GM21737 (cell line): Measurements from ENCODE around the gene LCE2A.

Experiments used
- ATAC-seq: cut with Tn5 transposase; IDR thresholded peaks from one replicate; pipeline ENCODE4 v1.9.1; 2021; ENCODE audit warnings: mild to moderate bottlenecking, moderate library complexity; ENCODE audit not compliant: unreplicated experiment

LCE2A gene

GRCh38 chr1:152741656-152742055, 43.5 kb downstream of the LCE2A start:
- ATAC-seq = no peak

GRCh38 chr1:152743371-152744145, 45.4 kb downstream of the LCE2A start:
- no peak for ATAC-seq

- no peak for ATAC-seq
Observed at GRCh38 chr1:152745289-152745704, 47.2 kb downstream of the LCE2A start.

- ATAC-seq = no peak
Observed at GRCh38 chr1:152745765-152746444, 47.8 kb downstream of the LCE2A start.

- no peak for ATAC-seq
Observed at GRCh38 chr1:152747831-152748230, 49.7 kb downstream of the LCE2A start.
